ENCODE measurements around the gene CMTR1. TPM values are rescaled to one million over a fixed set of nuclear protein-coding genes. Genes with fewer than 3 reads are reported as not detected.

CMTR1 gene
- total RNA-seq, 1 experiment from 2014 or later: 34.8 TPM

GRCh38 chr6:37531026-37531425, 98.0 kb downstream of the CMTR1 start:
- Histone ChIP-seq H3K79me1 (ENCODE audit: insufficient read depth, low read depth, low read length, poor library complexity, severe bottlenecking) (no peaks in the 10 kb centered on the region), H2BK120ac (ENCODE audit: low read depth, low read length, poor library complexity, severe bottlenecking) (no peak overlapping the region), H3K4ac (ENCODE audit: low read depth, low read length) (no peak overlapping the region), H3K79me2 (ENCODE audit: insufficient read depth, low read length) (no peaks in the 10 kb centered on the region), H2AK5ac (ENCODE audit: insufficient read length, low read length) (no peak overlapping the region), H2BK20ac (ENCODE audit: low read depth, low read length, poor library complexity, severe bottlenecking) (no peak overlapping the region), H3K23me2 (ENCODE audit: insufficient read length, low read depth, low read length, poor library complexity, severe bottlenecking) (peaks cover 6% of the 10 kb centered on the region), H3K56ac (ENCODE audit: insufficient read length, low read depth, low read length) (no peak overlapping the region), H3K9me3 (ENCODE audit: control insufficient read depth, low read depth, low read length) (no peaks in the 10 kb centered on the region), H4K91ac (ENCODE audit: insufficient read length, low read depth, low read length) (no peak overlapping the region), H3K27me3 (ENCODE audit: insufficient read depth, low read length) (peaks cover 8% of the 10 kb centered on the region; the same call in 1 of the 2 replicates), H3K27ac (ENCODE audit: insufficient read length, low read depth, low read length) (no peak overlapping the region), H3K14ac (ENCODE audit: insufficient read depth, low read length) (no peak overlapping the region), H3K4me2 (ENCODE audit: insufficient read depth, insufficient read length, low read length) (no peak overlapping the region), H4K5ac (ENCODE audit: insufficient read length, low read depth, low read length) (no peak overlapping the region), H3K18ac (ENCODE audit: insufficient read length, low read depth, low read length) (no peak overlapping the region), H3K23ac (ENCODE audit: insufficient read length, low read depth, low read length) (no peak overlapping the region), H3T11ph (ENCODE audit: low read length) (no peak overlapping the region), H3K9ac (ENCODE audit: extremely low read depth, insufficient read length, low read length) (no peak overlapping the region), H4K20me1 (ENCODE audit: control insufficient read depth, insufficient read depth, insufficient read length) (no peaks in the 10 kb centered on the region), H4K8ac (replicated peaks; ENCODE audit: insufficient read length, low read depth, low read length) (no peak overlapping the region), H2AFZ (ENCODE audit: low read length) (no peak overlapping the region), H2BK12ac (ENCODE audit: insufficient read length, low read depth, low read length) (no peak overlapping the region), H2BK15ac (ENCODE audit: low read depth, low read length) (no peak overlapping the region), H2BK5ac (ENCODE audit: insufficient read length, low read length) (no peak overlapping the region), H3K4me1 (ENCODE audit: insufficient read depth, low read length) (no peaks in the 10 kb centered on the region)
- H3K4me3 Mint-ChIP-seq: no peak overlapping the region
- no CpG with 5 or more reads among the region's 4 CpGs for WGBS (ENCODE audit: extremely low coverage, insufficient read length, low lambda C conversion rate)
- TF ChIP-seq CTCF (conservative IDR thresholded peaks at IDR 0.05): no peak
- no peak for DNase-seq
- peaks cover 86% of the 10 kb centered on the region for H3K27me3 Mint-ChIP-seq (ENCODE audit: low read depth)
- peaks cover 12 to 19% of the 10 kb centered on the region in 2 experiments for H3K4me1 Mint-ChIP-seq
- no peaks in the 10 kb centered on the region for H3K36me3 Mint-ChIP-seq (ENCODE audit: insufficient read depth in 1 of 3, low read depth in 3 of 3)
- H3K27ac Mint-ChIP-seq: no peak overlapping the region
- no peaks in the 10 kb centered on the region for H3K9me3 Mint-ChIP-seq

Other genes with a start within 250 kb of the CMTR1 start
- gene TBC1D22B, start 175.4 kb upstream of the CMTR1 start, total RNA-seq (2021): 12.9 and 14.3 TPM in 2 replicates
- gene TMEM217, start 175.1 kb upstream of the CMTR1 start, total RNA-seq (2021): 1.1 and 1.4 TPM in 2 replicates
- 34.5 and 34.7 TPM in 2 replicates for gene RNF8, start 79.2 kb upstream of the CMTR1 start, total RNA-seq (2021)
- 28.0 and 31.9 TPM in 2 replicates for gene CCDC167, start 66.7 kb downstream of the CMTR1 start, total RNA-seq (2021)

Data from H9 (cell line).